HG02840 (cell line): Measurements from ENCODE around the gene GRIK4.

Source experiments
- ATAC-seq: cut with Tn5 transposase; IDR thresholded peaks from one replicate; pipeline ENCODE4 v1.9.1; 2021; ENCODE audit warnings: mild to moderate bottlenecking, moderate library complexity, moderate number of reproducible peaks; ENCODE audit not compliant: unreplicated experiment, low FRiP score

The GRIK4 gene

GRCh38 chr11:120793150-120793549, 281.6 kb downstream of the GRIK4 start:
- no peak for ATAC-seq

GRCh38 chr11:120793806-120794479, 282.4 kb downstream of the GRIK4 start:
- no peak for ATAC-seq

- ATAC-seq, result no peak
Observed at GRCh38 chr11:120794748-120795147, 283.2 kb downstream of the GRIK4 start.

GRCh38 chr11:120795185-120795584, 283.6 kb downstream of the GRIK4 start:
- no peak for ATAC-seq

- ATAC-seq, result no peak
Observed at GRCh38 chr11:120797143-120797542, 285.6 kb downstream of the GRIK4 start.

- ATAC-seq, result no peak
Observed at GRCh38 chr11:120798854-120799253, 287.3 kb downstream of the GRIK4 start.

- ATAC-seq, result no peak
Observed at GRCh38 chr11:120800206-120800605, 288.7 kb downstream of the GRIK4 start.

- no peak for ATAC-seq
Observed at GRCh38 chr11:120801801-120802689, 290.5 kb downstream of the GRIK4 start.

- no peak for ATAC-seq
Observed at GRCh38 chr11:120805960-120806555, 294.5 kb downstream of the GRIK4 start.

GRCh38 chr11:120807414-120808150, 296.0 kb downstream of the GRIK4 start:
- ATAC-seq, result no peak

- no peak for ATAC-seq
Observed at GRCh38 chr11:120808616-120809050, 297.1 kb downstream of the GRIK4 start.

- no peak for ATAC-seq
Observed at GRCh38 chr11:120810251-120810650, 298.7 kb downstream of the GRIK4 start.

- no peak for ATAC-seq
Observed at GRCh38 chr11:120811199-120811598, 299.7 kb downstream of the GRIK4 start.

GRCh38 chr11:120811731-120812130, 300.2 kb downstream of the GRIK4 start:
- no peak for ATAC-seq

- ATAC-seq, result no peak
Observed at GRCh38 chr11:120814531-120815318, 303.2 kb downstream of the GRIK4 start.

GRCh38 chr11:120815319-120816100, 304.0 kb downstream of the GRIK4 start:
- no peak for ATAC-seq

GRCh38 chr11:120816176-120816575, 304.6 kb downstream of the GRIK4 start:
- ATAC-seq, result no peak

GRCh38 chr11:120816711-120817110, 305.2 kb downstream of the GRIK4 start:
- ATAC-seq, result no peak

GRCh38 chr11:120817158-120817557, 305.6 kb downstream of the GRIK4 start:
- ATAC-seq, result no peak
